Measurements from ENCODE around the gene IGSF21.

DNA sequence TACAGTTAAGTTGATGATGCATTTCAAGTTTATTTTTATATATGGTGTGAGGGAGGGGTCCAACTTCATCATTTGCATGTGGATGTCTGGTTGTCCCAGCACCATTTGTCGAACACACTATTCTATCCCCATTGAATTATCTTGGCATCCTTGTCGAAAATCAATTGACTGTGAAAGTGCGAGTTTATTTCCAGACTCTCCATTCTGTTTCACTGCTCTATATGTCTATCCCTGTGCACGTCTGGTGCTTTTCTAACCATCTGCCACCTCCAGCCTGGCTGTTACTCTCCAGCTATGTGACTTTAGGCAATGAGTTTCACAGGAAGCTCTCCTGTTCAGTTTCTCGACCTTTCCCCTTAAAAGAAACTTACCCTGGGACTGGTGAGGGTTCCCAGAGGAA lies 236.0 kb downstream of the IGSF21 start:
- TF ChIP-seq, protein P1, sequence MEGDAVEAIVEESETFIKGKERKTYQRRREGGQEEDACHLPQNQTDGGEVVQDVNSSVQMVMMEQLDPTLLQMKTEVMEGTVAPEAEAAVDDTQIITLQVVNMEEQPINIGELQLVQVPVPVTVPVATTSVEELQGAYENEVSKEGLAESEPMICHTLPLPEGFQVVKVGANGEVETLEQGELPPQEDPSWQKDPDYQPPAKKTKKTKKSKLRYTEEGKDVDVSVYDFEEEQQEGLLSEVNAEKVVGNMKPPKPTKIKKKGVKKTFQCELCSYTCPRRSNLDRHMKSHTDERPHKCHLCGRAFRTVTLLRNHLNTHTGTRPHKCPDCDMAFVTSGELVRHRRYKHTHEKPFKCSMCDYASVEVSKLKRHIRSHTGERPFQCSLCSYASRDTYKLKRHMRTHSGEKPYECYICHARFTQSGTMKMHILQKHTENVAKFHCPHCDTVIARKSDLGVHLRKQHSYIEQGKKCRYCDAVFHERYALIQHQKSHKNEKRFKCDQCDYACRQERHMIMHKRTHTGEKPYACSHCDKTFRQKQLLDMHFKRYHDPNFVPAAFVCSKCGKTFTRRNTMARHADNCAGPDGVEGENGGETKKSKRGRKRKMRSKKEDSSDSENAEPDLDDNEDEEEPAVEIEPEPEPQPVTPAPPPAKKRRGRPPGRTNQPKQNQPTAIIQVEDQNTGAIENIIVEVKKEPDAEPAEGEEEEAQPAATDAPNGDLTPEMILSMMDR (conservative IDR thresholded peaks at IDR 0.05; ENCODE audit: low read depth, low read length), result no peak
- TF ChIP-seq CEBPB (IDR thresholded peaks at IDR 0.05; ENCODE audit: low read depth, low read length), result no peak

All from IMR-90 (cell line).